CD14-positive monocyte (primary cell): Measurements from ENCODE around the gene LGALS3BP. TPM values are rescaled to one million over a fixed set of nuclear protein-coding genes. Genes with fewer than 3 reads are reported as not detected.

ENCODE experiments used
- DNase-seq, 3 donors: peaks; one replicate each; pipeline ENCODE4 v3.0.0-alpha.2; 2011 to 2022
- H2AFZ ChIP-seq: 2 replicates; pipeline ENCODE4 v1.6.0; 2012; ENCODE audit warnings: mild to moderate bottlenecking, low read depth, low read length, inconsistent platforms; ENCODE audit not compliant: insufficient read depth, poor library complexity, severe bottlenecking
- H3K27ac ChIP-seq, 2 donors: 1 replicate in 1 of 2; 2 replicates in 1 of 2; pipeline ENCODE4 v1.5.1; 2012 to 2013; ENCODE audit warnings: low read length in 2 of 2, control low read depth in 1 of 2, inconsistent platforms in 1 of 2, low read depth in 1 of 2, mild to moderate bottlenecking in 1 of 2
- H3K27me3 ChIP-seq, 2 donors: one replicate each; pipeline versions ENCODE4 v1.6.0 to v1.6.1; 2011 to 2013; ENCODE audit warnings: low read length in 2 of 2; ENCODE audit not compliant: control insufficient read depth in 2 of 2, insufficient read depth in 2 of 2
- H3K36me3 ChIP-seq, 2 donors: replicated peaks in 1 of 2; 1 replicate in 1 of 2; 2 replicates in 1 of 2; pipeline versions ENCODE4 v1.5.1 to v1.6.1; 2012 to 2013; ENCODE audit warnings: low read length in 2 of 2, control low read depth in 1 of 2, inconsistent platforms in 1 of 2, mild to moderate bottlenecking in 1 of 2; ENCODE audit not compliant: insufficient read depth in 2 of 2, control insufficient read depth in 1 of 2
- H3K4me1 ChIP-seq, 2 donors: 1 replicate in 1 of 2; 2 replicates in 1 of 2; pipeline versions ENCODE4 v1.5.1 to v1.6.1; 2012 to 2013; ENCODE audit warnings: low read length in 2 of 2, control low read depth in 1 of 2, inconsistent platforms in 1 of 2, mild to moderate bottlenecking in 1 of 2, moderate library complexity in 1 of 2; ENCODE audit not compliant: insufficient read depth in 2 of 2, control insufficient read depth in 1 of 2
- H3K4me2 ChIP-seq: replicated peaks from 2 replicates; pipeline ENCODE3; 2012; ENCODE audit warnings: low read length, moderate library complexity, mild to moderate bottlenecking; ENCODE audit not compliant: poor library complexity, severe bottlenecking; ENCODE audit errors: extremely low read depth
- H3K4me3 ChIP-seq, 3 experiments: fragments of 200-600 bp in 1 of 3; sonication (generic) in 1 of 3; replicated peaks in 1 of 3; 1 replicate in 2 of 3; 2 replicates in 1 of 3; pipeline ENCODE4 v1.5.1; 2011 to 2013; ENCODE audit warnings: low read length in 3 of 3, mild to moderate bottlenecking in 3 of 3, control low read depth in 2 of 3, low read depth in 2 of 3, inconsistent platforms in 1 of 3, moderate library complexity in 1 of 3
- H3K79me2 ChIP-seq: 2 replicates; pipeline ENCODE4 v1.6.0; 2012; ENCODE audit warnings: mild to moderate bottlenecking, control low read depth, inconsistent platforms, low read length, moderate library complexity; ENCODE audit not compliant: insufficient read depth
- H3K9ac ChIP-seq: 2 replicates; pipeline ENCODE4 v1.6.0; 2017; ENCODE audit warnings: low read length, mild to moderate bottlenecking; ENCODE audit not compliant: insufficient read depth, poor library complexity, severe bottlenecking
- H3K9me3 ChIP-seq, 2 donors: replicated peaks in 1 of 2; 1 replicate in 1 of 2; 2 replicates in 1 of 2; pipeline versions ENCODE4 v1.5.1 to v1.6.1; 2012 to 2013; ENCODE audit warnings: low read length in 2 of 2, control low read depth in 1 of 2; ENCODE audit not compliant: control insufficient read depth in 1 of 2, insufficient read depth in 1 of 2
- H4K20me1 ChIP-seq: 2 replicates; pipeline ENCODE4 v1.6.0; 2012; ENCODE audit warnings: mild to moderate bottlenecking, low read length, control low read depth, moderate library complexity; ENCODE audit not compliant: insufficient read depth
- H3K27ac Mint-ChIP-seq, 7 donors: one replicate each; pipeline ENCODE4 v1.8.0; 2020; ENCODE audit warnings: mild to moderate bottlenecking in 7 of 7, mixed read lengths in 7 of 7, moderate library complexity in 6 of 7, inconsistent platforms in 2 of 7
- H3K27me3 Mint-ChIP-seq, 3 donors: one replicate each; pipeline ENCODE4 v1.8.0; 2021 to 2022; ENCODE audit warnings: low read depth in 3 of 3, mild to moderate bottlenecking in 3 of 3, mixed read lengths in 3 of 3, moderate library complexity in 3 of 3, inconsistent platforms in 1 of 3
- H3K36me3 Mint-ChIP-seq, 2 donors: one replicate each; pipeline ENCODE4 v1.8.0; 2020; ENCODE audit warnings: mixed read lengths in 2 of 2, inconsistent platforms in 1 of 2, mild to moderate bottlenecking in 1 of 2
- H3K4me1 Mint-ChIP-seq: one replicate; pipeline ENCODE4 v1.8.0; 2020; ENCODE audit warnings: mild to moderate bottlenecking, mixed read lengths
- H3K4me3 Mint-ChIP-seq, 2 donors: one replicate each; pipeline ENCODE4 v1.8.0; 2020; ENCODE audit warnings: mild to moderate bottlenecking in 2 of 2, mixed read lengths in 2 of 2, moderate library complexity in 1 of 2
- H3K9me3 Mint-ChIP-seq, 7 donors: one replicate each; pipeline ENCODE4 v1.8.0; 2020 to 2022; ENCODE audit warnings: mixed read lengths in 7 of 7, mild to moderate bottlenecking in 6 of 7, moderate library complexity in 6 of 7, inconsistent platforms in 2 of 7
- CTCF ChIP-seq: fragments of 200-600 bp; IDR thresholded peaks from one replicate; pipeline ENCODE4 v1.8.0; 2022; ENCODE audit warnings: antibody characterized with exemption, mild to moderate bottlenecking
- WGBS: methylation state at CpG from one replicate; pipeline ENCODE4 v1.1.5; 2013; ENCODE audit warnings: missing lambda C conversion rate; ENCODE audit not compliant: insufficient coverage; 5-methylcytosine and 5-hydroxymethylcytosine counted together
- intact Hi-C, 2 donors: fragments of 100-400 bp; cut with micrococcal nuclease; formaldehyde crosslinking; loops; one replicate each; pipeline versions ENCODE4 v1.15.0 to v1.15.1; 2023
- polyA plus RNA-seq, 3 donors: library from polyadenylated mRNA; depleted of rRNA in 1 of 3; unstranded in 2 of 3; stranded (reverse) in 1 of 3; fragments of 300-500 nt in 2 of 3; fragments of >200 nt in 1 of 3; fragmentation: Illumina TruSeq in 2 of 3; gene quantifications; 1 replicate in 2 of 3; 2 replicates in 1 of 3; pipeline ENCODE4 v1.2.3, GENCODE V29; 2012 to 2021

LGALS3BP gene
- polyA plus RNA-seq, 3 donors, result 11.4 to 12.0 (median 11.7) TPM

- Mint-ChIP-seq H3K9me3 (peaks cover 0 to under 1% (median 0%) of the 10 kb centered on the region in 7 donors), H3K4me3 (no peak overlapping the region), H3K27ac (peak overlapping the region in 2 of 7 donors; percentile 33 to 61), H3K36me3 (peaks cover 60 to 98% of the 10 kb centered on the region in 2 donors), H3K4me1 (peaks cover under 1% of the 10 kb centered on the region), H3K27me3 (peaks cover 0 to 2% (median 1%) of the 10 kb centered on the region in 3 donors)
- WGBS, result 97% methylated on average over 22 of the region's 28 CpGs
- no peak overlapping the region for H3K27ac ChIP-seq
- H4K20me1 ChIP-seq, result peaks cover 98% of the 10 kb centered on the region
- intact Hi-C loops, result no loop called here
- H3K4me2 ChIP-seq, result no peak overlapping the region
- H3K4me1 ChIP-seq, result no peaks in the 10 kb centered on the region
- no peak for TF ChIP-seq CTCF
- peaks cover 64 to 100% of the 10 kb centered on the region in 2 donors for H3K36me3 ChIP-seq
- no peak overlapping the region for H3K4me3 ChIP-seq
- no peak for DNase-seq
- peaks cover 62% of the 10 kb centered on the region for H3K79me2 ChIP-seq
- no peak overlapping the region for H3K9ac ChIP-seq
- no peaks in the 10 kb centered on the region for H3K9me3 ChIP-seq
- H2AFZ ChIP-seq, result no peak overlapping the region
- no peaks in the 10 kb centered on the region for H3K27me3 ChIP-seq
These were observed 18.8 kb upstream of the LGALS3BP start for GRCh38 chr17:78998311-78999055.

GRCh38 chr17:78997881-78998280 lies 18.2 kb upstream of the LGALS3BP start:
- H3K9ac ChIP-seq, result no peak overlapping the region
- no peak overlapping the region for H2AFZ ChIP-seq
- H3K4me3 ChIP-seq, result no peak overlapping the region
- DNase-seq, result no peak
- intact Hi-C loops, result no loop called here
- Mint-ChIP-seq H3K4me3 (no peak overlapping the region), H3K36me3 (peaks cover 60 to 98% of the 10 kb centered on the region in 2 donors), H3K27ac (peak overlapping the region in 4 of 7 donors; percentile 2 to 61 (median 24)), H3K4me1 (peaks cover 1% of the 10 kb centered on the region), H3K9me3 (peaks cover 0 to 2% (median 0%) of the 10 kb centered on the region in 7 donors), H3K27me3 (peaks cover 0 to 2% (median 1%) of the 10 kb centered on the region in 3 donors)
- H3K4me1 ChIP-seq, result no peaks in the 10 kb centered on the region
- no peak overlapping the region for H3K27ac ChIP-seq
- 100% methylated on average over 2 of the region's 6 CpGs for WGBS
- H3K4me2 ChIP-seq, result no peak overlapping the region
- no peaks in the 10 kb centered on the region for H3K27me3 ChIP-seq
- peaks cover 98% of the 10 kb centered on the region for H4K20me1 ChIP-seq
- TF ChIP-seq CTCF, result no peak
- no peaks in the 10 kb centered on the region for H3K9me3 ChIP-seq
- peaks cover 62% of the 10 kb centered on the region for H3K79me2 ChIP-seq
- H3K36me3 ChIP-seq, result peaks cover 67 to 100% of the 10 kb centered on the region in 2 donors
